ENCODE measurements around the gene ANKS3.

GRCh38 chr16:4729876-4730275, 4.2 kb downstream of the ANKS3 start:
- TF ChIP-seq CTCF (IDR thresholded peaks at IDR 0.05) (no peak), POLR2A (IDR thresholded peaks at IDR 0.05) (no peak)
